Sigmoid colon (tissue), 7 donors: ENCODE data around the gene ADAM33. TPM values are rescaled to one million over a fixed set of nuclear protein-coding genes. Genes with fewer than 3 reads are reported as not detected.
A peak's percentile ranks its signal among the peaks of the same experiment; 100 is the strongest.

Source experiments
- DNase-seq: peaks from one replicate; pipeline ENCODE4 v3.0.0-alpha.2; 2019
- H3K27ac ChIP-seq, 4 donors: fragments of 200-600 bp; sonication (generic); one replicate each; pipeline ENCODE4 v1.5.1; 2016 to 2019; ENCODE audit warnings: mild to moderate bottlenecking in 1 of 4
- H3K27me3 ChIP-seq, 3 donors: fragments of 200-600 bp; sonication (generic); one replicate each; pipeline ENCODE4 v1.5.1; 2019; ENCODE audit warnings: mild to moderate bottlenecking in 1 of 3
- H3K36me3 ChIP-seq, 4 donors: fragments of 200-600 bp; sonication (generic); one replicate each; pipeline ENCODE4 v1.5.1; 2016 to 2019
- H3K4me1 ChIP-seq, 4 donors: fragments of 200-600 bp; sonication (generic); one replicate each; pipeline ENCODE4 v1.5.1; 2017 to 2019
- H3K4me3 ChIP-seq, 4 donors: fragments of 200-600 bp; sonication (generic); one replicate each; pipeline ENCODE4 v1.5.1; 2017 to 2019; ENCODE audit warnings: mild to moderate bottlenecking in 2 of 4, moderate library complexity in 1 of 4
- H3K9me3 ChIP-seq, 4 donors: fragments of 200-600 bp in 3 of 4; sonication (generic) in 3 of 4; one replicate each; pipeline versions ENCODE4 v1.5.1 to v1.6.1; 2013 to 2019
- EP300 ChIP-seq, 4 donors: sonication (generic); formaldehyde crosslinking; IDR thresholded peaks; one replicate each; pipeline ENCODE4 v1.6.1; 2017; ENCODE audit warnings: antibody characterized with exemption in 4 of 4
- POLR2A ChIP-seq, 2 donors: fragments of 450-650 bp; IDR thresholded peaks; one replicate each; pipeline ENCODE4 v1.6.1; 2016; ENCODE audit warnings: antibody characterized with exemption in 2 of 2, mild to moderate bottlenecking in 2 of 2, moderate library complexity in 2 of 2
- POLR2AphosphoS5 ChIP-seq, 4 donors: sonication (generic); formaldehyde crosslinking; IDR thresholded peaks; one replicate each; pipeline ENCODE4 v1.6.1; 2017; ENCODE audit warnings: antibody characterized with exemption in 4 of 4
- WGBS, 2 donors: extraction: QIAGEN DNeasy Blood & Tissue Kit; methylation state at CpG; one replicate each; pipeline ENCODE4 v1.1.7; 2013; 5-methylcytosine and 5-hydroxymethylcytosine counted together
- intact Hi-C: fragments of 100-400 bp; cut with DNase I; formaldehyde crosslinking; loops from one replicate; pipeline ENCODE4 v1.15.1; 2023
- polyA plus RNA-seq, 3 donors: library from polyadenylated mRNA; stranded (reverse); fragments of 200-250 nt; gene quantifications; one replicate each; pipeline ENCODE4 v1.2.3, GENCODE V29; 2013
- total RNA-seq, 4 donors: library from RNA; depleted of rRNA; stranded (reverse); fragments of >200 nt; gene quantifications; one replicate each; pipeline ENCODE4 v1.1.0, GENCODE V29; 2016
- TF ChIP-seq, protein P1 (sequence below), 4 experiments: fragments of 450-650 bp in 3 of 4; fragments of 200-600 bp in 1 of 4; IDR thresholded peaks; one replicate each; pipeline ENCODE4 v1.5.1; 2016 to 2019; ENCODE audit warnings: antibody characterized with exemption in 4 of 4, mild to moderate bottlenecking in 3 of 4, moderate library complexity in 2 of 4
- donor health status: healthy with polysubstance abuse.
- donor health status: Bipolar disorder and iron deficiency.
- donor health status: healthy.

Gene ADAM33
- total and polyA plus RNA-seq, 7 donors, result 0.69 to 484 (median 49.9) TPM

DNA sequence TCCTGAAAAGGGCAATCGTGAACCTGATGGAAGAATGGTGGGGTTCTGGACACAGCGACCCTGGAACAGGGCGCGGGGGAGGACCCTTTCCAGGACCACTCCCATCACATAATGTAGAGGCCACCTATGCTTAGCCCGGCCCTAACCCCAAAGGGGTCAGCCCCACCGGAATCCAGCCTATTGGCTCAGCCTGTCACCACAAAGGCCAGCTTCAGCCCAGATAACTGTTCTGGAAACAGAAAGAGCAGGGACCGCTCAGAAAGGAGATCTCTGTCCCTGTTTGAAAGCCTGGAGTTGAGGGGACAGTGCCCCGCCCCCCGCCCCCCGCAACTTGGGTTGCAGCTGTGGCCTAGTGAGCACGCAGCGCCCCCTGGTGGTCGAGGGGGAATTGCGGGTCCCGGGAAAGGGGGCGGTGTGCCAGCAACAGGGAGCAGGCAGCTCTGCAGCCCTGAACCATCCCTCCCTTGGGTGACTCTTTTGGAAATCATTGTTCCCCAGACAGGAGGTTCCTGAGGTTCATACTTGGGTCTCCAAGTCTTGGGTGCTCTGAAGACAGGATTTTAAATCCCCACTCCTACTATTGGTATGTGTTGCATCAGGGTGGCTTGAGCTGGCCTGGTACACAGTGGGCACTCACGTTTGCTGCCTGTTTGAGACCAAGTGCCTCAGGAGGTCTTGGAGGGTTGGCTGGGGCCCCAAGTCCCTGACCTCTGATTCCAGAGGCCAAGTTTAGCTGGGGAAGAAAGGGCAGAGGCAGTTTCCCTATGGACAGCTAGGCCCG is 29.1 kb upstream of the ADAM33 start:
- peak overlapping the region in 2 of 4 donors; percentile 11 to 28 for H3K27ac ChIP-seq
- H3K27me3 ChIP-seq, result no peaks in the 10 kb centered on the region
- peaks cover 0 to 12% (median 10%) of the 10 kb centered on the region in 4 donors for H3K4me1 ChIP-seq
- no peak for TF ChIP-seq EP300 (IDR thresholded peaks at IDR 0.05)
- peak in 2 of 4 donors; percentile 49 to 60 for TF ChIP-seq POLR2AphosphoS5 (IDR thresholded peaks at IDR 0.05)
- TF ChIP-seq, protein P1, sequence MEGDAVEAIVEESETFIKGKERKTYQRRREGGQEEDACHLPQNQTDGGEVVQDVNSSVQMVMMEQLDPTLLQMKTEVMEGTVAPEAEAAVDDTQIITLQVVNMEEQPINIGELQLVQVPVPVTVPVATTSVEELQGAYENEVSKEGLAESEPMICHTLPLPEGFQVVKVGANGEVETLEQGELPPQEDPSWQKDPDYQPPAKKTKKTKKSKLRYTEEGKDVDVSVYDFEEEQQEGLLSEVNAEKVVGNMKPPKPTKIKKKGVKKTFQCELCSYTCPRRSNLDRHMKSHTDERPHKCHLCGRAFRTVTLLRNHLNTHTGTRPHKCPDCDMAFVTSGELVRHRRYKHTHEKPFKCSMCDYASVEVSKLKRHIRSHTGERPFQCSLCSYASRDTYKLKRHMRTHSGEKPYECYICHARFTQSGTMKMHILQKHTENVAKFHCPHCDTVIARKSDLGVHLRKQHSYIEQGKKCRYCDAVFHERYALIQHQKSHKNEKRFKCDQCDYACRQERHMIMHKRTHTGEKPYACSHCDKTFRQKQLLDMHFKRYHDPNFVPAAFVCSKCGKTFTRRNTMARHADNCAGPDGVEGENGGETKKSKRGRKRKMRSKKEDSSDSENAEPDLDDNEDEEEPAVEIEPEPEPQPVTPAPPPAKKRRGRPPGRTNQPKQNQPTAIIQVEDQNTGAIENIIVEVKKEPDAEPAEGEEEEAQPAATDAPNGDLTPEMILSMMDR (IDR thresholded peaks at IDR 0.05), result peak; percentile 95 to 98 (median 97)
- H3K36me3 ChIP-seq, result no peaks in the 10 kb centered on the region
- intact Hi-C loops, result loop anchor here (1.0 to 10.0 kb wide), 2 partner anchors 35 to 146 kb away; no protein-coding TSS in a partner anchor
- H3K9me3 ChIP-seq, result no peaks in the 10 kb centered on the region
- peak overlapping the region in 2 of 4 donors; percentile 14 to 32 for H3K4me3 ChIP-seq
- DNase-seq, result peak; percentile 87
- WGBS, 2 donors, result 30 to 35% methylated on average over 18 of the region's 18 CpGs

- peaks cover 0 to 12% (median 10%) of the 10 kb centered on the region in 4 donors for H3K4me1 ChIP-seq
- peak overlapping the region in 1 of 4 donors; percentile 32 for H3K4me3 ChIP-seq
- no peaks in the 10 kb centered on the region for H3K36me3 ChIP-seq
- H3K9me3 ChIP-seq, result no peaks in the 10 kb centered on the region
- peak overlapping the region in 3 of 4 donors; percentile 11 to 28 (median 20) for H3K27ac ChIP-seq
- TF ChIP-seq, protein P1 (IDR thresholded peaks at IDR 0.05), result no peak
- TF ChIP-seq POLR2A (IDR thresholded peaks at IDR 0.05), result no peak
- TF ChIP-seq POLR2AphosphoS5 (IDR thresholded peaks at IDR 0.05), result no peak
- no peak for TF ChIP-seq EP300 (IDR thresholded peaks at IDR 0.05)
- intact Hi-C loops, result loop anchor here (10.0 kb wide), 1 partner anchor 145 kb away; no protein-coding TSS in a partner anchor
- H3K27me3 ChIP-seq, result no peaks in the 10 kb centered on the region
- 51 to 61% methylated on average over 6 of the region's 6 CpGs for WGBS, 2 donors
- no peak for DNase-seq
Measured at GRCh38 chr20:3710011-3710466, 28.2 kb upstream of the ADAM33 start.

DNA sequence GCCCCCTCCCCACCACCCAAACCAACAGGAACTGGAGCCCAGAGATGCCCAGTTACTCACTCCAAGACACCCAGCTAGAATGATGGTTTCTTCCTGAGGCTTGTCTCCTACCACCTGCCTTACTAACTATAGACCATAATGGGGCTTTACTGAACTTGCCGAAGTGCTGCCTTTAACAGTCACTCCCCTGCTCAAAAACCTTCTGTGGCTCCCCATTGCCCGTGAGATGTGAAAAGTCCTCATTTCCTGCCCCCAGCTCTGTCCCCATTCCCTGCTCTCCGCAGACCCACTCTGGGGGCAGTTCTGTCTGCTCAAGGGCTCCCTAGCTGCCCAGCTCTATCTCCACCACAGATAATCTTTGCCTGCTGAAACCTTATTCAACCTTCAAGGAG is 25.7 kb upstream of the ADAM33 start:
- Histone ChIP-seq H3K4me3 (no peak overlapping the region), H3K4me1 (peaks cover 0 to 12% (median 10%) of the 10 kb centered on the region in 4 donors), H3K27me3 (no peaks in the 10 kb centered on the region), H3K27ac (no peak overlapping the region), H3K36me3 (no peaks in the 10 kb centered on the region), H3K9me3 (no peaks in the 10 kb centered on the region)
- DNase-seq, result no peak
- intact Hi-C loops, result no loop called here
- WGBS, 2 donors, result 91 to 95% methylated on average over 3 of the region's 3 CpGs
- TF ChIP-seq EP300 (IDR thresholded peaks at IDR 0.05) (no peak), POLR2AphosphoS5 (IDR thresholded peaks at IDR 0.05) (no peak), POLR2A (IDR thresholded peaks at IDR 0.05) (no peak)
- TF ChIP-seq, protein P1 (IDR thresholded peaks at IDR 0.05), result no peak

DNA sequence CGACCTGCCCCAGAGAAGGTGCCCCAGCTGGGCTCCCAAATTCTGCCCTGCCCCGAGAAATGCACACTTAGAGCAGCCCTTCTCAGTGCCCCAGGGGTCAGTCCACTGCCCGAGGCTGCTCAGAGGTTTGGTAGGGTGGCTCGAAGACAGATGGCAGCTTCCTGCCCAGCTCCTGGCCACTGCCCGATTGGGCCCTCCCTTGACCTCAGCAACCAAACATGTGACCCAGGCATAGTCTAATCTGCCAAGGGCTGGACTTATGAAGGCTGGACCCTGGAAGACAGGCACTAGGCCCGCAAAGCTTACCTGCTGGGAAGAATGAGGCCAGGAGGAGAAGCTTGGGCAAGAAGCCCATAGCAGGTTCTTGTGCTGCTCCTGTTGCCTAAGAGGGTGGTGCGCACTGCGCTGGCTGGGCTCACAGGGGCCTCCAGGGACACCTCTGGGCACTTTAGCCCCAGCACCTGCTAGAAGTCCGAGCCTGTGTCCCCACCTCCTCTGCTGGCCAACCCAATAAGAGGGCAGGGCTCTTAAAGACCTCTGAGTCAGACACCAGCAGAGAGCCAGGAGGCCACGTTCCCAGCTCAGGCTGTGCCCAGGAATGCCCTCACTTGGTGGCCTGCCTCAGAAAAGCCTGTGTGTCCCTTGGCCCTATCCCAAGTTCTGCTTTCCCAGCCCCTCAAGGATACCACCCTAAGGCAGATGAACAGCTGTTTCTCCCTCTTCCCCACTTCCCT is 25.1 kb upstream of the ADAM33 start:
- DNase-seq, result no peak
- Histone ChIP-seq H3K4me1 (peaks cover 0 to 12% (median 10%) of the 10 kb centered on the region in 4 donors), H3K4me3 (no peak overlapping the region), H3K27ac (no peak overlapping the region), H3K36me3 (no peaks in the 10 kb centered on the region), H3K27me3 (no peaks in the 10 kb centered on the region), H3K9me3 (no peaks in the 10 kb centered on the region)
- intact Hi-C loops, result no loop called here
- 77 to 82% methylated on average over 10 of the region's 10 CpGs for WGBS, 2 donors
- TF ChIP-seq, protein P1 (IDR thresholded peaks at IDR 0.05), result no peak
- TF ChIP-seq POLR2AphosphoS5 (IDR thresholded peaks at IDR 0.05) (no peak), EP300 (IDR thresholded peaks at IDR 0.05) (no peak), POLR2A (IDR thresholded peaks at IDR 0.05) (no peak)
